Mesodermal cell (in vitro differentiated cells): ENCODE data around the gene SASS6.

Experiments used
- H3K27ac ChIP-seq: 2 replicates; pipeline ENCODE4 v1.7.0; 2013; ENCODE audit warnings: mild to moderate bottlenecking, low read depth, low read length, moderate library complexity; ENCODE audit not compliant: severe bottlenecking
- H3K36me3 ChIP-seq: 2 replicates; pipeline ENCODE4 v1.7.1; 2013; ENCODE audit warnings: mild to moderate bottlenecking, low read length, moderate library complexity; ENCODE audit not compliant: control insufficient read depth, insufficient read depth
- H3K4me1 ChIP-seq: one replicate; pipeline ENCODE4 v1.7.1; 2013; ENCODE audit warnings: mild to moderate bottlenecking, low read length; ENCODE audit not compliant: insufficient read depth, control insufficient read depth, poor library complexity, severe bottlenecking
- H3K4me3 ChIP-seq: 2 replicates; pipeline ENCODE4 v1.7.0; 2013; ENCODE audit warnings: low read length, control low read depth, mild to moderate bottlenecking; ENCODE audit not compliant: insufficient read depth, poor library complexity, severe bottlenecking; ENCODE audit errors: extremely low read depth
- H3K9me3 ChIP-seq: 2 replicates; pipeline ENCODE4 v1.7.1; 2013; ENCODE audit warnings: mild to moderate bottlenecking, low read length, moderate library complexity; ENCODE audit not compliant: control insufficient read depth
- WGBS, 2 experiments: methylation state at CpG; one replicate each; pipeline ENCODE4 v1.1.5; 2013; ENCODE audit warnings: missing lambda C conversion rate in 2 of 2; ENCODE audit not compliant: insufficient coverage in 2 of 2; 5-methylcytosine and 5-hydroxymethylcytosine counted together

The SASS6 gene

DNA sequence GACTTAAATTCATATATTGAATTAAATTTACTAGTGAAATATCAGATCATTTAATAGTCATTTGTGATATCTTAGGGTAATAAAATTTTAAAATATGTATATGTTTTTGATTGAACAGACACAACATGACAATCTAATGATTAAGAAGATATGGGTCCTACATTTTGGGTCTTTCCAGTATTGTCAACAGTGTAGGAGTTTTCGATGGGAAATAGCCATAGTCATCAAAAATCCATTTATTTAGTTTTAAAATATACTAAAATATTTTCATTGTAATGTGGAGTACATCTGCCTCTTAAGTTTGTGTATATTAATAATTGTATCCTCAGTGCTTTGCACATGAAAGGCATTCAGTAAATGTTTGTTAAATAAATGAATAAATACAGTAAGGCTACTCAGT, 14.2 kb upstream of the SASS6 start:
- H3K4me3 ChIP-seq: no peak overlapping the region
- H3K9me3 ChIP-seq: no peaks in the 10 kb centered on the region
- peaks cover 37% of the 10 kb centered on the region for H3K36me3 ChIP-seq
- no peak overlapping the region for H3K27ac ChIP-seq
- H3K4me1 ChIP-seq: no peaks in the 10 kb centered on the region
- no CpG with 5 or more reads among the region's 1 CpG for WGBS, 2 experiments

DNA sequence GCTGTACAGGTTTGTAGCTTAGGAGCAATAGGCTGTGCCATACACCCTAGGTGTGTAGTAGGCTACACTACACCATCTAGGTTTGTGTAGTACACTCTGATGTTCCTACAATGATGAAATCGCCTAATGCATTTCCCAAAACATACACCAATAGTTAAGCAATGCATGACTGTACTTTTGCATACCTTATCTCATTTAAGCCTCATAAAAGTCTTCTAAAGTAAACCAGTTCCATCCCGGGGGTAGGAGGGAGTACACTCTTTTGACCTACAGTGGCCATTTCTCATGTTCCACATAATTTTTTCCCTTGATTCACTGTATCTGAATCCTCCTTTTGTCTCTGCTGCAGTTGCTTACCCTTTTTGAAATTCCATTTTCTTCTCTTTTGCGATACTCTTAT, 12.4 kb upstream of the SASS6 start:
- Histone ChIP-seq H3K4me3 (no peak overlapping the region), H3K36me3 (peaks cover 49% of the 10 kb centered on the region), H3K4me1 (no peaks in the 10 kb centered on the region), H3K27ac (no peak overlapping the region), H3K9me3 (no peaks in the 10 kb centered on the region)
- 81 to 100% methylated on average over 2 to 3 of the region's 3 CpGs for WGBS, 2 experiments

DNA sequence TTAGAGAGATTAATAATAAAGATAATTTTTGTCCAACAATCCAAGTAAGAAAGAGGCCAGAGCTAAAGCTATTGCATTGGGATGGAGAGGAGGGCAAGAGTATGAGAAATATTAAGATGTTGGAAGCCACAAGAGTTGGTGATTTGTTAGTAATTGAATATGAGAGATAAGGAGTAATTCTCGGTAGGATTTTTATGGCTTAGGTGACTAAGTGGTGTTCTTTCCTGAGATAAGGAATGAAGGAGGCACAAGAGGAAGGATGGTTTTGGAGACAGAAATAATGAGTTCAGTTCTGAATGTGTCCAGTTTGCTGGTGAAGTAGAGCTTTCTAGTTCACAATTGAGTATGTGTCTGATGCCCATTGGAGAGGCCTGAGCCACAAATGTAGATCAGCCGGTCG, 9.6 kb upstream of the SASS6 start:
- H3K27ac ChIP-seq: no peak overlapping the region
- H3K4me3 ChIP-seq: no peak overlapping the region
- H3K9me3 ChIP-seq: no peaks in the 10 kb centered on the region
- peaks cover 71% of the 10 kb centered on the region for H3K36me3 ChIP-seq
- no peaks in the 10 kb centered on the region for H3K4me1 ChIP-seq
- 88 to 97% methylated on average over 3 of the region's 3 CpGs for WGBS, 2 experiments

DNA sequence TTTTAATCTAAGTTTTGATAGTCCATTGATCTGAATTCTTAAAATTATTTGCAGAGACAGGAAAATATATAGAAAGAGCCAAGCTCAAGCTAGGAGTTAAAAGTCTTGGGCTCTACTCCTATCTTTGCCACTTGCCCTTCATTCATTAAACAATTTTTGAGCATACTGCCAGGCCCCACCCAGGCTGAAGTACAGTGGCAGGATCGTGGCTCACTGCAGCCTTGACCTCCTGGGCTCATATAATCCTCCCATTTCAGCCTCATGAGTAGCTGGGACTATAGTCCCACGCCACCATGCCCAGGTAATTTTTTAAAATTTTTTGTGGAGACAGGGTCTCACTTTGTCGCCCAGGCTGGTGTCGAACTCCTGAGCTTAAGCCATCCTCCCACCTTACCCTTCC, 8.5 kb upstream of the SASS6 start:
- H3K36me3 ChIP-seq: peaks cover 72% of the 10 kb centered on the region
- H3K4me3 ChIP-seq: no peak overlapping the region
- WGBS, 2 experiments: 100% methylated on average over 2 to 4 of the region's 4 CpGs
- H3K4me1 ChIP-seq: no peaks in the 10 kb centered on the region
- no peak overlapping the region for H3K27ac ChIP-seq
- no peaks in the 10 kb centered on the region for H3K9me3 ChIP-seq

DNA sequence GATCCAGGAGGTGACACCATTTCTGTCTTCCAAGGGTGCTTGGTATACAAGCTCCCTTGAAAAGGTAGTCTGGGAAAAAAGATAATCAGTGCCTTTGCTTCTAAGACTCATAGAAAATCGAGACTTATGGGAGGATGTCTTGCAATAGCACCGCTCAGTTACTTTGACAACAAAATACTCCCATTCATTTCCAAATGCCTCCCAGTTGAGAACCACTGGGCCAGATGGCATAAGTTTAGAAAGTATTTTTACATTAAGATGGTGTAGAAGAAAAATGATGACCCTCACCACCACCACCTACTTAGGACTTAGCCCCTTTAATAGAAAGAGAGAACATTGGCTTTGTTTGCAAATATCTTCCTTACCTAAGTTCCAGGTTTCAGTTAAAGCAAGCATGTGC, 4.9 kb upstream of the SASS6 start:
- no peak overlapping the region for H3K27ac ChIP-seq
- H3K4me1 ChIP-seq: no peaks in the 10 kb centered on the region
- peaks cover 49% of the 10 kb centered on the region for H3K36me3 ChIP-seq
- no peaks in the 10 kb centered on the region for H3K9me3 ChIP-seq
- WGBS, 2 experiments: no CpG with 5 or more reads among the region's 2 CpGs
- no peak overlapping the region for H3K4me3 ChIP-seq

DNA sequence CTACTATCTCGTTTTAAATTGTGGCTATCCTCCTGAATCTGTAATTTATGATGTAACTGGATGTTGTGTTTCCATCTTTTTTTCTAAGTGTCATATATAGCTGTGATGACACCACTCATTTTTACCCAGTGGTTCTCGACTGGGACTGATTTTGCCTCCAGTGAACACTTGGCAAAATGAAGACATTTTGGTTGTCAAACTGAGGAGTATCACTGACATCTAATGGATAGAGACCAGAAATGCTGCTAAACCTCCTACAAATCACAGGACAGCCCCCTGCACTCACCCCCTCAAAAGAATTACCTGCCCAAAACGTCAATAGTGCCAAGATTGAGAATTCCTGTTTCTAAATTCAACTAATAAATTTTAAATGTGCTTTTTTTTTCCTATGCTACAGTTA, 2.1 kb upstream of the SASS6 start:
- WGBS, 2 experiments: 100% methylated on average over 2 of the region's 3 CpGs; no CpG with 5 or more reads in 1 of the 2 experiments
- Histone ChIP-seq H3K36me3 (peaks cover 31% of the 10 kb centered on the region), H3K27ac (no peak overlapping the region), H3K4me1 (no peaks in the 10 kb centered on the region), H3K4me3 (no peak overlapping the region), H3K9me3 (no peaks in the 10 kb centered on the region)

DNA sequence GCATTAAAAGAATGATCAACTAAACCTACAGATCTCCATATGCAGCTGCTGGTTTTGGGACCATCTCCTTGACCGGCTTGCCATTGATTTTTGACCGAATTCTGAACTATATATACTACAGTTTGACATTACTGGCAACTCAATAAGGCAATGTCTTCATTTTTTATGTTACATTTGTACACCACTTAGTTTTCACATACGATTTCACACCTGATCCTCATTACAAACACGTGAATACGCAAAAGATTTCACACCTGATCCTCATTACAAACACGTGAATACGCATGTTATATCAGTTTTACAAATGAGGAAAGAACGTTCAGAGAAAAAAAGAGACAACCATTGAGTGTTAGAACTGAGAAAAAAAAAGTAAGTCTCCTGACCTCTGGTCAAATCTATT, 1.1 kb downstream of the SASS6 start:
- Histone ChIP-seq H3K4me1 (no peaks in the 10 kb centered on the region), H3K4me3 (peak overlapping the region; percentile 86), H3K9me3 (no peaks in the 10 kb centered on the region), H3K27ac (no peak overlapping the region), H3K36me3 (peaks cover 2% of the 10 kb centered on the region)
- WGBS, 2 experiments: 92 to 100% methylated on average over 3 to 4 of the region's 8 CpGs

DNA sequence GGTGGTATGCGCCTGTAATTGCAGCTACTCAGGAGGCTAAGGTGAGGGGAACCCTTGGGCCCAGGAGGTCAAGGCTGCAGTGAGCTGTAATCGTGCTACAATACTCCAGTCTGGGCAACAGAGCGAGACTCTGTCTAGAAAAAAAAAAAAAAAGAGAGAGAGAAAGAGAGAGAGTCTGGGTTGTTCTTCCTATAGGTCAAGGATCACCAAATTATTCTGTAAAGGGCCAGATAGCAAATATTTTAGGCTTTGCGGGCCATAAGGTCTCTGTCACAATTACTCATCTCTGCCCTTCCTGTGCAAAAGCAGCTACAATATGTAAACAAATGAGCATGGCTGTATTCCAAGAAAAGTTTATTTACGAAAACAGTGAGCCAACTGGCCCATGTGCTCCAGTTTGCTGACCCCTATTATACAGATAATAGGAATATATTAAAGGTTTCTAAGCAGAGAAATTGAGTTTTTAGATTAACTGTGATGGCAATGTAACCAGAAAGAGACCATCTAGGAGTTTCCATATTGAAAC, 2.1 kb downstream of the SASS6 start:
- no peaks in the 10 kb centered on the region for H3K9me3 ChIP-seq
- no peaks in the 10 kb centered on the region for H3K4me1 ChIP-seq
- WGBS, 2 experiments: 95 to 100% methylated on average over 3 to 4 of the region's 5 CpGs
- H3K27ac ChIP-seq: no peak overlapping the region
- H3K4me3 ChIP-seq: no peak overlapping the region
- no peaks in the 10 kb centered on the region for H3K36me3 ChIP-seq

DNA sequence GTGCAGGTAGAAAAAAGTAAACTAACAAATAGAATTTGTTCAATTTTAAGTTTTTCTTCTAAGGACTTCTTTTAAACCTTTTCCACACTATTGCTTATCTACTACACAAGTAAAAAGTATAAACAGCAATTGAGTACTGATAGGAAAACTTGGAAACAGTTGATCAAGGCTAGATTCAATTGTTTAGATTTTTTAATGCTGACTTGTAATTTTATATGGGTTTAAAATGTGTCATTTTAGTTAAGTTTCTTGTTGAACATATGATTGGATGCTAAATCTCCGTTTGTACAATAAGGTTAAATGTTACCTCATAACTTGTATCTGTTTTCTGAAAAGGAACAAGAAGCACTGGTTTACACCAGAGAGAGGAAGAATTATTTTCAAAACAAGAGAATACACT, 5.5 kb downstream of the SASS6 start:
- no peak overlapping the region for H3K27ac ChIP-seq
- H3K36me3 ChIP-seq: peaks cover 3% of the 10 kb centered on the region
- WGBS, 2 experiments: 100% methylated on average over 1 of the region's 1 CpG; no CpG with 5 or more reads in 1 of the 2 experiments
- no peaks in the 10 kb centered on the region for H3K9me3 ChIP-seq
- H3K4me3 ChIP-seq: no peak overlapping the region
- H3K4me1 ChIP-seq: no peaks in the 10 kb centered on the region

DNA sequence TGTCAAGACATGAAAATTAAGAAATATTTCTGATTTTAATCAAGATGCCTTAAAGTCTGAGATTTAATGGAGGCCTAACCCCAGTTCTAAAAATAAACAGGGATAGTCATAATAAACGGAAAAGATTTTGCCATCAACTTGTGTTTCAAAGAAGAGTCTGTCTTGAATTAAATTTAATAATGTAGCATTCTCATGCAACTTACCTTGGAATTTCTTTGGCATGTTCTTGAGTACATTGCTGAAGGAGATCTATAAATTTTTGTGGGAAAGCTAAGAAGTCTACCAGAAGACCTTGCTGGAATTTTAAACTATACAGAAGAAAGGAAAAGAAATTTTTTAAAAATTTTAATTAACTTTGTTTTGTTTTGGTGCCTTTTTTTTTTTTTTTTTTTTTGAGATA, 10.6 kb downstream of the SASS6 start:
- Histone ChIP-seq H3K9me3 (no peaks in the 10 kb centered on the region), H3K36me3 (peaks cover 21% of the 10 kb centered on the region), H3K4me1 (no peaks in the 10 kb centered on the region), H3K4me3 (no peak overlapping the region), H3K27ac (no peak overlapping the region)
- 100% methylated on average over 1 of the region's 1 CpG; no CpG with 5 or more reads in 1 of the 2 experiments for WGBS, 2 experiments

DNA sequence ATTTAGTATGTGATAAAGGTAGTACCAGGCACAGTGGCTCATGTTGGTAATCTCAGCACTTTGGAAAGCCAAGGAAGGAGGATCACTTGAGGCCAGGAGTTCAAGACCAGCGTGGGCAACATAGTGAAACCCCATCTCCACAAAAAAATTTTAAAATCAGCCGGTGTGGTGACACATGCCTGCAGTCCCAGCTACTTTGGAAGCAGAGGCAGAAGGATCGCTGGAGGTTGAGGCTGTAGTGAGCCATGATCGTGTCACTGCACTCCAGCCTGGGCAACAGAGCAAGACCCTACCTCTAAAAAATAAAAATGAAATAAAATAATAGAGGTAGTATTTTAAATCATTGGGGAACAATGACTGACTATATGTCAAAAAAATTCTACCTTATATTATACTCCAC, 17.2 kb downstream of the SASS6 start:
- 80% methylated on average over 1 of the region's 4 CpGs; no CpG with 5 or more reads in 1 of the 2 experiments for WGBS, 2 experiments
- Histone ChIP-seq H3K9me3 (no peaks in the 10 kb centered on the region), H3K27ac (no peak overlapping the region), H3K36me3 (peaks cover 26% of the 10 kb centered on the region), H3K4me3 (no peak overlapping the region), H3K4me1 (no peaks in the 10 kb centered on the region)
